Adrenal gland (tissue), 12 donors: ENCODE measurements around the gene SPTB. TPM values are rescaled to one million over a fixed set of nuclear protein-coding genes. Genes with fewer than 3 reads are reported as not detected.
A peak's percentile ranks its signal among the peaks of the same experiment; 100 is the strongest.

ENCODE experiments used
- DNase-seq, 7 donors: peaks; one replicate each; pipeline ENCODE4 v3.0.0-alpha.2; 2019 to 2020
- H3K27ac ChIP-seq, 5 donors: fragments of 200-600 bp; sonication (generic) in 4 of 5; 1 replicate in 3 of 5; 2 replicates in 2 of 5; pipeline versions ENCODE4 v1.5.1 to v1.8.0; 2016 to 2020; ENCODE audit warnings: mild to moderate bottlenecking in 1 of 5
- H3K27me3 ChIP-seq: fragments of 200-600 bp; 2 replicates; pipeline ENCODE4 v1.8.0; 2021
- H3K36me3 ChIP-seq, 2 donors: fragments of 200-600 bp; replicated peaks in 1 of 2; 1 replicate in 1 of 2; 2 replicates in 1 of 2; pipeline versions ENCODE4 v1.5.1 to v1.8.0; 2018 to 2022
- H3K4me1 ChIP-seq, 2 donors: fragments of 200-600 bp; replicated peaks in 1 of 2; 1 replicate in 1 of 2; 2 replicates in 1 of 2; pipeline versions ENCODE4 v1.5.1 to v1.8.0; 2018 to 2021
- H3K4me3 ChIP-seq, 4 donors: fragments of 200-600 bp; sonication (generic) in 3 of 4; one replicate each; pipeline ENCODE4 v1.5.1; 2016 to 2018
- H3K9me3 ChIP-seq, 3 donors: fragments of 200-600 bp; sonication (generic) in 1 of 3; replicated peaks in 1 of 3; 1 replicate in 2 of 3; 2 replicates in 1 of 3; pipeline versions ENCODE4 v1.5.1 to v1.8.0; 2016 to 2021
- POLR2A ChIP-seq, 2 donors: fragments of 450-650 bp; IDR thresholded peaks; one replicate each; pipeline ENCODE4 v1.6.1; 2017; ENCODE audit warnings: antibody characterized with exemption in 2 of 2, mild to moderate bottlenecking in 2 of 2, moderate library complexity in 1 of 2
- WGBS, 4 donors: extraction: QIAGEN DNeasy Blood & Tissue Kit in 2 of 4; methylation state at CpG; one replicate each; pipeline versions ENCODE4 v1.1.5 to v1.1.7; 2013 to 2017; 5-methylcytosine and 5-hydroxymethylcytosine counted together
- intact Hi-C, 2 donors: fragments of 100-400 bp; cut with DNase I; formaldehyde crosslinking; loops; one replicate each; pipeline versions ENCODE4 v1.14.1 to v1.15.0; 2022 to 2023
- polyA plus RNA-seq, 3 donors: library from polyadenylated mRNA; stranded (reverse); fragments of 200-250 nt in 2 of 3; fragments of 350-450 nt in 1 of 3; fragmentation: Illumina TruSeq in 1 of 3; extraction: RNeasy Lipid Tissue Mini Kit (QIAGEN cat#74804) in 1 of 3; gene quantifications; one replicate each; pipeline ENCODE4 v1.2.3, GENCODE V29; 2013 to 2014
- total RNA-seq, 9 donors: library from RNA; depleted of rRNA in 4 of 9; stranded (reverse); fragments of >200 nt in 4 of 9; fragments of 120-200 nt in 1 of 9; fragmentation: NEBNext Ultra II Directional in 1 of 9; extraction: Animal tissue kit (Norgen Biotek cat#: 25700) in 1 of 9; gene quantifications; one replicate each; pipeline versions ENCODE4 v1.1.0 to v1.2.4, GENCODE V29; 2013 to 2023
- TF ChIP-seq, protein P1 (sequence below), 6 experiments: fragments of 450-650 bp in 4 of 6; fragments of 200-600 bp in 2 of 6; sonication (generic) in 1 of 6; IDR thresholded peaks; 1 replicate in 5 of 6; 2 replicates in 1 of 6; pipeline versions ENCODE4 v1.5.1 to v1.8.0; 2016 to 2021; ENCODE audit warnings: antibody characterized with exemption in 6 of 6, mild to moderate bottlenecking in 2 of 6, moderate library complexity in 1 of 6
- donor health status: healthy with polysubstance abuse.
- donor health status: Bipolar disorder and iron deficiency.
- donor health status: DM: yes; HTN: yes; CAD: no.
- donor health status: DM: no; HTN: no; CAD: no.
- donor health status: DM: no; HTN: no; CAD: no.
- donor health status: DM: yes; HTN: yes; CAD: no.

SPTB gene
- total and polyA plus RNA-seq, 12 donors = 0.18 to 14.5 (median 1.2) TPM

DNA sequence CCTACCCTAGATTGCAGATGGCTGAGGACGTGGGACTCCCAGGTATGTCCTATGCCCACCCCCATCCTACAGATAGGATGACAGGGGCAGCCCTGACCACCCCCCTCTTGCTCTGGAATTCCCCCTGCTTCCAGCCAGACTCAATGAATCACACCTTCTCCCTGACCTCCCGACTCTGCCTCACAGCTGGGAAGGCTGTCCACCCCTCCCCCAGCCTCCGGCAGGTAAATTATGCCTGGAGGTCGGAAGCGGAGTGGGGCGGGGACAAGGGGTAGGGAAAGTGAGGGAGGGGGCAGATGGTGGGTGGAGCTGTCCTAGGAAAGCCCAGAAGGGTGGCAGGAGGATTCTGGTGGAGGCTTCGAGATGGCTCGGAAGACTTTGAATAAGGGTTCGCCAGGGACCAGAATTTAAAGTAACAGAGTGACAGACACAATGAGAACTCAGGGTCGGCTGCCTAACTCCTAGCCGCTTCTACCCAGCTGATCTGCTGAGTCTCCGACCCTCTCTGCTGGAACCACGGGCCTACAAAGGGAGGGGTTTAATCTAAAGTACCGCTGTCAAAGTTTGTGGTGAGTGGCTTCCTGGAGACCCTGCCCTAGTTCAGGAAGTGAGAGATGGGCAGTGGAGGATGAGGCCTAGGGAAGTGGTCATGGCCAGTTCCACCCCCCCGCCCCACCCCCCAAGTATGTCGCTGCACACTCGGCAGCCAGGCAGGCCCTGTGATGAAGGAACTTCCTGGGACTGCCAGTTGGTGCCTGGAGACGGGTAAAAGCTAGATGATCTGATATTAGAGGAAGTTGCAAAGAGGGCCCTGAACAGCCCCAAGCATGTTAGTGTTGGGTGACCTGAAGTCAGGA, 171.3 kb downstream of the SPTB start:
- peak in 4 of 7 donors; percentile 31 to 60 (median 38) for DNase-seq
- intact Hi-C loops = no loop called here
- H3K4me1 ChIP-seq = peaks cover 3 to 21% of the 10 kb centered on the region in 2 donors
- TF ChIP-seq, protein P1, sequence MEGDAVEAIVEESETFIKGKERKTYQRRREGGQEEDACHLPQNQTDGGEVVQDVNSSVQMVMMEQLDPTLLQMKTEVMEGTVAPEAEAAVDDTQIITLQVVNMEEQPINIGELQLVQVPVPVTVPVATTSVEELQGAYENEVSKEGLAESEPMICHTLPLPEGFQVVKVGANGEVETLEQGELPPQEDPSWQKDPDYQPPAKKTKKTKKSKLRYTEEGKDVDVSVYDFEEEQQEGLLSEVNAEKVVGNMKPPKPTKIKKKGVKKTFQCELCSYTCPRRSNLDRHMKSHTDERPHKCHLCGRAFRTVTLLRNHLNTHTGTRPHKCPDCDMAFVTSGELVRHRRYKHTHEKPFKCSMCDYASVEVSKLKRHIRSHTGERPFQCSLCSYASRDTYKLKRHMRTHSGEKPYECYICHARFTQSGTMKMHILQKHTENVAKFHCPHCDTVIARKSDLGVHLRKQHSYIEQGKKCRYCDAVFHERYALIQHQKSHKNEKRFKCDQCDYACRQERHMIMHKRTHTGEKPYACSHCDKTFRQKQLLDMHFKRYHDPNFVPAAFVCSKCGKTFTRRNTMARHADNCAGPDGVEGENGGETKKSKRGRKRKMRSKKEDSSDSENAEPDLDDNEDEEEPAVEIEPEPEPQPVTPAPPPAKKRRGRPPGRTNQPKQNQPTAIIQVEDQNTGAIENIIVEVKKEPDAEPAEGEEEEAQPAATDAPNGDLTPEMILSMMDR (IDR thresholded peaks at IDR 0.05) = no peak
- TF ChIP-seq POLR2A (IDR thresholded peaks at IDR 0.05) = no peak
- peak overlapping the region in 2 of 5 donors; percentile 41 to 79 for H3K27ac ChIP-seq
- H3K9me3 ChIP-seq = no peaks in the 10 kb centered on the region
- no peak overlapping the region for H3K4me3 ChIP-seq
- H3K36me3 ChIP-seq = no peaks in the 10 kb centered on the region
- H3K27me3 ChIP-seq = no peaks in the 10 kb centered on the region
- WGBS, 4 donors = 51 to 60% (median 57%) methylated on average over 17 to 18 of the region's 18 CpGs

DNA sequence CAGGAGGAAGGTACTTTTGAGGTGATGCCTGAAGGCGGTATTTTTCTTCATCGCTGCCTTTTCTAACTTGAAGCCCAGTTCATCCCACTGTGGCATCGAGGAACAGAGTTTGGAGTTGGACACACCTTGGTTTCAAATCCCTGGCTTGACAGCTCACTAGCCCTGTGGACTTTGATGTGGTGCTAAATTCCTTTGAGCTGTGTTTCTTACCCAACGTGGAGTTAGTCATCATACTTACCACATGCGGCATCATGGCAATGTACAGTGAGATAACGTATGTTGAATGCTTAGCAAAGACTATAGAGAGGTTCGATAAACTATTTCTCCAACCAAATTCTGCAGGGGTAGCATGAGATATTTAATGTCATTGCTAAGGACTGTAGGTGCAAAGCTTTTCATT, 172.0 kb downstream of the SPTB start:
- Histone ChIP-seq H3K9me3 (no peaks in the 10 kb centered on the region), H3K36me3 (no peaks in the 10 kb centered on the region), H3K27me3 (no peaks in the 10 kb centered on the region), H3K4me3 (no peak overlapping the region), H3K27ac (peak overlapping the region in 1 of 5 donors; percentile 31), H3K4me1 (peaks cover 3 to 21% of the 10 kb centered on the region in 2 donors)
- intact Hi-C loops = no loop called here
- DNase-seq = no peak
- 75 to 84% (median 80%) methylated on average over 7 of the region's 7 CpGs for WGBS, 4 donors
- no peak for TF ChIP-seq POLR2A (IDR thresholded peaks at IDR 0.05)
- TF ChIP-seq, protein P1 (IDR thresholded peaks at IDR 0.05) = no peak

GRCh38 chr14:64706593-64707193, 173.0 kb downstream of the SPTB start:
- Histone ChIP-seq H3K4me3 (no peak overlapping the region), H3K4me1 (peaks cover 3 to 21% of the 10 kb centered on the region in 2 donors), H3K27ac (peak overlapping the region in 2 of 5 donors; percentile 8 to 83), H3K9me3 (no peaks in the 10 kb centered on the region), H3K36me3 (no peaks in the 10 kb centered on the region), H3K27me3 (no peaks in the 10 kb centered on the region)
- intact Hi-C loops = no loop called here
- TF ChIP-seq, protein P1 (IDR thresholded peaks at IDR 0.05) = no peak
- no peak for TF ChIP-seq POLR2A (IDR thresholded peaks at IDR 0.05)
- 69 to 76% (median 73%) methylated on average over 6 to 14 of the region's 14 CpGs for WGBS, 4 donors
- DNase-seq = no peak

- DNase-seq = no peak
- intact Hi-C loops = no loop called here
- H3K4me3 ChIP-seq = no peak overlapping the region
- H3K4me1 ChIP-seq = peaks cover 3 to 21% of the 10 kb centered on the region in 2 donors
- no peaks in the 10 kb centered on the region for H3K9me3 ChIP-seq
- no peaks in the 10 kb centered on the region for H3K27me3 ChIP-seq
- H3K36me3 ChIP-seq = no peaks in the 10 kb centered on the region
- WGBS, 4 donors = 71 to 82% (median 72%) methylated on average over 4 of the region's 4 CpGs
- no peak for TF ChIP-seq POLR2A (IDR thresholded peaks at IDR 0.05)
- TF ChIP-seq, protein P1 (IDR thresholded peaks at IDR 0.05) = no peak
- peak overlapping the region in 2 of 5 donors; percentile 65 to 83 for H3K27ac ChIP-seq
Measured at GRCh38 chr14:64706119-64706592, 173.6 kb downstream of the SPTB start.
